Measurements from ENCODE around the gene MAGI1.

DNA sequence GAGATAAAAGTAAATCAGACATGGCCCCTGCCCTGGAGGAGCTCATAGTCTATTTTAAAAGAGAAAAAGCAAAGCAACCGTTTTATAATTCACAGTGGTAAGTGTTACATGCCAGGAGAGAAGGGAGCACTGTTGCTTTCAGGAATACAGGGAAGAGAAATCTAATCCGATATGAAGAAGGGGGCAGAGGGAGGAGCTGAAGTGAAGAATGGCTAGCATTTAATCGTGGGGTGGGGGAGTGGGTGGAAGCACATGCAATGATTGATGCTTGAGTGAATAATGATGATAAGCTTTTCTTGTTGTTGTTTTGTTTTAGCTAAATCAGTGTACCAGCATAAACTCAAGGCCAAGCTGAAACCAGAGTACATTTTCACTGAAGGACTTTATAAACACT lies 629.5 kb downstream of the MAGI1 start:
- TF ChIP-seq, protein P1, sequence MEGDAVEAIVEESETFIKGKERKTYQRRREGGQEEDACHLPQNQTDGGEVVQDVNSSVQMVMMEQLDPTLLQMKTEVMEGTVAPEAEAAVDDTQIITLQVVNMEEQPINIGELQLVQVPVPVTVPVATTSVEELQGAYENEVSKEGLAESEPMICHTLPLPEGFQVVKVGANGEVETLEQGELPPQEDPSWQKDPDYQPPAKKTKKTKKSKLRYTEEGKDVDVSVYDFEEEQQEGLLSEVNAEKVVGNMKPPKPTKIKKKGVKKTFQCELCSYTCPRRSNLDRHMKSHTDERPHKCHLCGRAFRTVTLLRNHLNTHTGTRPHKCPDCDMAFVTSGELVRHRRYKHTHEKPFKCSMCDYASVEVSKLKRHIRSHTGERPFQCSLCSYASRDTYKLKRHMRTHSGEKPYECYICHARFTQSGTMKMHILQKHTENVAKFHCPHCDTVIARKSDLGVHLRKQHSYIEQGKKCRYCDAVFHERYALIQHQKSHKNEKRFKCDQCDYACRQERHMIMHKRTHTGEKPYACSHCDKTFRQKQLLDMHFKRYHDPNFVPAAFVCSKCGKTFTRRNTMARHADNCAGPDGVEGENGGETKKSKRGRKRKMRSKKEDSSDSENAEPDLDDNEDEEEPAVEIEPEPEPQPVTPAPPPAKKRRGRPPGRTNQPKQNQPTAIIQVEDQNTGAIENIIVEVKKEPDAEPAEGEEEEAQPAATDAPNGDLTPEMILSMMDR (IDR thresholded peaks at IDR 0.05) = no peak
- TF ChIP-seq POLR2A (IDR thresholded peaks at IDR 0.05) = no peak

All from lower leg skin (tissue), 3 donors.